Measurements from ENCODE around the gene ASB18.

DNA sequence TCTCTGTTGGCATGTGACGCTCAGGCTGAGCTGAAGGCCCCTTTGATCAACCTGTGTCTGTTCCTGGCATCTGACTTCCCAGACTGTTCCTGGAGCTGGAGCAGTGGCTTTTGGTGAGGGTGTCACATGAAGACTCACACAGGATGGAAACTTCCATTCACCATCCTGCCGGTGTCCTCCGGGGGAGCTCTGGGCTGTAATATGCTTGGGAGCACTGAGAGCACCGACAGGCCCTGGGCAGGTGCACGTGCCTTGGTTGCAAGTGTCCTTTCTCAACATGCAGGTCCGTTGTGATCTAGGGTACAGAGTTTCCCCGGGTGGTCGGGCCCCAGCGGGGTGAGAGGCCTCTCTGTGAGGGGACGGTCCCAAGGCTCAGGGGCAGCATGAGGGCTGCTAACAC lies 71.2 kb downstream of the ASB18 start:
- no peak for TF ChIP-seq TAF1 (IDR thresholded peaks at IDR 0.05; ENCODE audit: borderline replicate concordance, insufficient read depth, low read length)
- TF ChIP-seq, protein P1, sequence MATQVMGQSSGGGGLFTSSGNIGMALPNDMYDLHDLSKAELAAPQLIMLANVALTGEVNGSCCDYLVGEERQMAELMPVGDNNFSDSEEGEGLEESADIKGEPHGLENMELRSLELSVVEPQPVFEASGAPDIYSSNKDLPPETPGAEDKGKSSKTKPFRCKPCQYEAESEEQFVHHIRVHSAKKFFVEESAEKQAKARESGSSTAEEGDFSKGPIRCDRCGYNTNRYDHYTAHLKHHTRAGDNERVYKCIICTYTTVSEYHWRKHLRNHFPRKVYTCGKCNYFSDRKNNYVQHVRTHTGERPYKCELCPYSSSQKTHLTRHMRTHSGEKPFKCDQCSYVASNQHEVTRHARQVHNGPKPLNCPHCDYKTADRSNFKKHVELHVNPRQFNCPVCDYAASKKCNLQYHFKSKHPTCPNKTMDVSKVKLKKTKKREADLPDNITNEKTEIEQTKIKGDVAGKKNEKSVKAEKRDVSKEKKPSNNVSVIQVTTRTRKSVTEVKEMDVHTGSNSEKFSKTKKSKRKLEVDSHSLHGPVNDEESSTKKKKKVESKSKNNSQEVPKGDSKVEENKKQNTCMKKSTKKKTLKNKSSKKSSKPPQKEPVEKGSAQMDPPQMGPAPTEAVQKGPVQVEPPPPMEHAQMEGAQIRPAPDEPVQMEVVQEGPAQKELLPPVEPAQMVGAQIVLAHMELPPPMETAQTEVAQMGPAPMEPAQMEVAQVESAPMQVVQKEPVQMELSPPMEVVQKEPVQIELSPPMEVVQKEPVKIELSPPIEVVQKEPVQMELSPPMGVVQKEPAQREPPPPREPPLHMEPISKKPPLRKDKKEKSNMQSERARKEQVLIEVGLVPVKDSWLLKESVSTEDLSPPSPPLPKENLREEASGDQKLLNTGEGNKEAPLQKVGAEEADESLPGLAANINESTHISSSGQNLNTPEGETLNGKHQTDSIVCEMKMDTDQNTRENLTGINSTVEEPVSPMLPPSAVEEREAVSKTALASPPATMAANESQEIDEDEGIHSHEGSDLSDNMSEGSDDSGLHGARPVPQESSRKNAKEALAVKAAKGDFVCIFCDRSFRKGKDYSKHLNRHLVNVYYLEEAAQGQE (IDR thresholded peaks at IDR 0.05; ENCODE audit: insufficient read depth in 1 of 2, low read depth in 2 of 2, low read length in 2 of 2), result no peak
